B cell (primary cell): ENCODE data around the gene MFSD6. TPM values are rescaled to one million over a fixed set of nuclear protein-coding genes. Genes with fewer than 3 reads are reported as not detected.
"Not testable (repeated sequence)": the region's sequence is repeated elsewhere in the genome, so short reads cannot be mapped to it uniquely, and the experiment has no call there.

Experiments
- ATAC-seq: fragments of 200-7000 bp; cut with Tn5 transposase; one replicate; pipeline ENCODE4 v1.10.0; 2021; ENCODE audit warnings: low read depth, mild to moderate bottlenecking, moderate number of reproducible peaks, moderate library complexity
- CTCF ChIA-PET: fragments of 350-600 bp; sonication (Branson Sonifier 250); formaldehyde crosslinking; loops from one replicate; lab custom pipeline; 2021; ENCODE audit warnings: antibody characterized with exemption, inconsistent platforms; lab: Charles Lee
- POLR2A ChIA-PET: fragments of 350-600 bp; sonication (Branson Sonifier 250); formaldehyde crosslinking; loops from one replicate; lab custom pipeline; 2021; ENCODE audit warnings: antibody characterized with exemption; lab: Charles Lee
- DNase-seq: peaks from one replicate; pipeline ENCODE4 v3.0.0; 2013
- H2AFZ ChIP-seq: 2 replicates; pipeline ENCODE4 v1.6.1; 2012; ENCODE audit warnings: mild to moderate bottlenecking, low read depth, low read length; ENCODE audit not compliant: insufficient read depth, poor library complexity, severe bottlenecking
- H3K27ac ChIP-seq, 2 donors: 1 replicate in 1 of 2; 2 replicates in 1 of 2; pipeline ENCODE4 v1.5.1; 2012 to 2013; ENCODE audit warnings: low read length in 2 of 2, mild to moderate bottlenecking in 2 of 2, moderate library complexity in 1 of 2
- H3K27me3 ChIP-seq, 4 experiments: fragments of 200-600 bp in 1 of 4; sonication (generic) in 1 of 4; replicated peaks in 1 of 4; 1 replicate in 2 of 4; 2 replicates in 2 of 4; pipeline versions ENCODE4 v1.6.1 to v1.7.0; 2013 to 2016; ENCODE audit warnings: low read length in 3 of 4, mild to moderate bottlenecking in 2 of 4, mixed read lengths in 1 of 4, moderate library complexity in 1 of 4; ENCODE audit not compliant: insufficient read depth in 4 of 4, control insufficient read depth in 3 of 4; ENCODE audit errors: control extremely low read depth in 1 of 4
- H3K36me3 ChIP-seq, 2 experiments: replicated peaks in 1 of 2; 1 replicate in 1 of 2; 2 replicates in 1 of 2; pipeline versions ENCODE4 v1.6.1 to v1.7.1; 2013; ENCODE audit warnings: low read length in 1 of 2; ENCODE audit not compliant: insufficient read depth in 2 of 2, control insufficient read depth in 1 of 2; ENCODE audit errors: control extremely low read depth in 1 of 2, extremely low read depth in 1 of 2
- H3K4me1 ChIP-seq, 2 donors: fragments of 200-600 bp in 1 of 2; sonication (generic) in 1 of 2; 1 replicate in 1 of 2; 2 replicates in 1 of 2; pipeline versions ENCODE4 v1.5.1 to v1.6.1; 2013 to 2017; ENCODE audit warnings: low read length in 2 of 2; ENCODE audit not compliant: control insufficient read depth in 2 of 2, insufficient read depth in 2 of 2
- H3K4me2 ChIP-seq: replicated peaks from 2 replicates; pipeline ENCODE3; 2012; ENCODE audit warnings: mild to moderate bottlenecking, low read depth, low read length; ENCODE audit not compliant: poor library complexity, severe bottlenecking
- H3K4me3 ChIP-seq, 5 experiments: fragments of 200-600 bp in 1 of 5; sonication (generic) in 1 of 5; 1 replicate in 3 of 5; 2 replicates in 2 of 5; pipeline versions ENCODE4 v1.5.1 to v1.7.0; 2011 to 2016; ENCODE audit warnings: low read length in 4 of 5, mild to moderate bottlenecking in 4 of 5, low read depth in 2 of 5, control low read depth in 1 of 5, moderate library complexity in 1 of 5; ENCODE audit not compliant: insufficient read depth in 1 of 5; ENCODE audit errors: control extremely low read depth in 1 of 5, extremely low read depth in 1 of 5
- H3K79me2 ChIP-seq: fragments of 200-600 bp; sonication (generic); one replicate; pipeline ENCODE4 v1.6.0; 2016; ENCODE audit warnings: low read length; ENCODE audit not compliant: control insufficient read depth, insufficient read depth
- H3K9ac ChIP-seq: fragments of 200-600 bp; sonication (generic); 2 replicates; pipeline ENCODE4 v1.6.1; 2017; ENCODE audit warnings: mild to moderate bottlenecking, low read length, moderate library complexity
- H3K9me3 ChIP-seq, 3 donors: one replicate each; pipeline versions ENCODE4 v1.6.1 to v1.7.1; 2013; ENCODE audit warnings: low read length in 2 of 3; ENCODE audit not compliant: control insufficient read depth in 2 of 3, insufficient read depth in 1 of 3; ENCODE audit errors: control extremely low read depth in 1 of 3
- H4K20me1 ChIP-seq: 2 replicates; pipeline ENCODE4 v1.6.0; 2012; ENCODE audit warnings: mild to moderate bottlenecking, low read length; ENCODE audit not compliant: insufficient read depth, control insufficient read depth, poor library complexity, severe bottlenecking
- H3K27ac Mint-ChIP-seq: one replicate; pipeline ENCODE4 v1.8.0; 2021; ENCODE audit warnings: mixed read lengths
- H3K27me3 Mint-ChIP-seq: one replicate; pipeline ENCODE4 v1.8.0; 2021; ENCODE audit warnings: mixed read lengths
- H3K4me1 Mint-ChIP-seq: one replicate; pipeline ENCODE4 v1.8.0; 2021; ENCODE audit warnings: mixed read lengths
- H3K4me3 Mint-ChIP-seq: one replicate; pipeline ENCODE4 v1.8.0; 2021; ENCODE audit warnings: mixed read lengths
- H3K9me3 Mint-ChIP-seq: one replicate; pipeline ENCODE4 v1.8.0; 2022; ENCODE audit warnings: mixed read lengths; ENCODE audit not compliant: insufficient read depth
- EZH2 ChIP-seq: IDR thresholded peaks from 2 replicates; pipeline ENCODE4 v1.6.1; 2012; ENCODE audit warnings: borderline replicate concordance, low read depth, mild to moderate bottlenecking, moderate library complexity, low read length; ENCODE audit not compliant: insufficient read depth, poor library complexity, severe bottlenecking
- WGBS: methylation state at CpG from one replicate; pipeline ENCODE4 v1.1.5; 2013; ENCODE audit warnings: missing lambda C conversion rate; ENCODE audit not compliant: insufficient coverage; 5-methylcytosine and 5-hydroxymethylcytosine counted together
- intact Hi-C: fragments of 100-400 bp; cut with micrococcal nuclease; formaldehyde crosslinking; loops from one replicate; pipeline ENCODE4 v1.10.0; 2022
- polyA plus RNA-seq: library from polyadenylated mRNA; depleted of rRNA; stranded (reverse); fragments of >200 nt; gene quantifications from 2 replicates; pipeline ENCODE4 v1.2.3, GENCODE V29; 2012
- total RNA-seq, 2 donors: library from RNA; stranded (reverse); fragments of 120-200 nt in 1 of 2; gene quantifications; 1 replicate in 1 of 2; 2 replicates in 1 of 2; pipeline versions ENCODE4 v1.2.3 to v1.2.4, GENCODE V29; 2013 to 2022

The MFSD6 gene
- total and polyA plus RNA-seq, 2 donors (not counting 1 experiment from before 2014, with no cell fraction given): 13.5 to 33.8 TPM

- ATAC-seq (no peak), DNase-seq (no peak)
- no peaks in the 10 kb centered on the region for H3K9me3 Mint-ChIP-seq
- Histone ChIP-seq H3K36me3 (peaks cover 4 to 13% of the 10 kb centered on the region in 2 experiments), H3K79me2 (peaks cover 26% of the 10 kb centered on the region), H3K9me3 (no peaks in the 10 kb centered on the region), H4K20me1 (peaks cover 8% of the 10 kb centered on the region), H2AFZ (no peak overlapping the region), H3K9ac (no peak overlapping the region), H3K4me2 (peak overlapping the region; percentile 5), H3K4me1 (peaks cover 7 to 28% of the 10 kb centered on the region in 2 donors), H3K27ac (no peak overlapping the region), H3K27me3 (no peaks in the 10 kb centered on the region), H3K4me3 (no peak overlapping the region)
- H3K4me3 Mint-ChIP-seq: no peak overlapping the region
- 67% methylated on average over 3 of the region's 5 CpGs for WGBS
- no peak for TF ChIP-seq EZH2
- POLR2A ChIA-PET: no interaction called here
- peaks cover 61% of the 10 kb centered on the region for H3K4me1 Mint-ChIP-seq
- intact Hi-C loops: no loop called here
- no peak overlapping the region for H3K27ac Mint-ChIP-seq
- H3K27me3 Mint-ChIP-seq: no peaks in the 10 kb centered on the region
- CTCF ChIA-PET: interaction anchor here (0.7 kb wide), 1 partner anchor 276 kb away, joined by 3 read pairs; no protein-coding TSS in a partner anchor
Observed at GRCh38 chr2:190467575-190468083, 59.5 kb downstream of the MFSD6 start.

DNA sequence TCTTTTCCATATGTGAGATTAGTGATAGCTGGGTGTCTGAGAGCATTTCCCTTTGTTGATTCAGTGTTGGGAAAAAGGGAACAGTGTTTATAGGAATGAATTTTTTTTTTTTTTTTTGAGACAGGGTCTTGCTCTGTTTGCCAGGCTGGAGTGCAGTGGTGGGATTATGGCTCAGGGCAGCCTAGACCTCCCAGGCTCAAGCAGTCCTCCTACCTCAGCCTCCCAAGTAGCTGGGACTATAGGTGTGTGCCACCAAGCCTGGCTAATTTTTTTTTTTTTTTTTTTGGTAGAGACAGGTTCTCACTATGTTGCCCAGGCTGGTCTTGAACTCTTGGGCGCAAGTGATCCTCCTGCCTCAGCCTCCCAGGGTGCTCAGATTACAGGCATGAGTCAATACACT is 60.2 kb downstream of the MFSD6 start:
- POLR2A ChIA-PET, H3K27ac ChIP-seq, H3K9ac ChIP-seq, H3K27ac Mint-ChIP-seq, H3K9me3 Mint-ChIP-seq, H3K9me3 ChIP-seq, H3K4me3 Mint-ChIP-seq, H3K4me3 ChIP-seq, H2AFZ ChIP-seq, H3K27me3 Mint-ChIP-seq, ATAC-seq, intact Hi-C loops, H3K27me3 ChIP-seq, DNase-seq, H4K20me1 ChIP-seq: not testable (repeated sequence)
- Histone ChIP-seq H3K79me2 (peaks cover 23% of the 10 kb centered on the region), H3K4me2 (peak overlapping the region; percentile 19), H3K4me1 (peaks cover 7 to 28% of the 10 kb centered on the region in 2 donors), H3K36me3 (peaks cover 4 to 13% of the 10 kb centered on the region in 2 experiments)
- CTCF ChIA-PET: interaction anchor here (0.7 kb wide), 1 partner anchor 275 kb away, joined by 3 read pairs; no protein-coding TSS in a partner anchor
- WGBS: no CpG with 5 or more reads among the region's 1 CpG
- peaks cover 57% of the 10 kb centered on the region for H3K4me1 Mint-ChIP-seq
